Left forelimb (tissue), 1 donor: ENCODE measurements around the gene MIER2.

Experiments used
- DNase-seq: peaks from one replicate; pipeline ENCODE4 v3.0.0-alpha.2; 2018; ENCODE audit warnings: low spot score

The MIER2 gene

GRCh38 chr19:329876-330275 is 14.7 kb downstream of the MIER2 start:
- no peak for DNase-seq

- DNase-seq: no peak
Observed at GRCh38 chr19:328025-328505, 16.5 kb downstream of the MIER2 start.

- no peak for DNase-seq
Observed at GRCh38 chr19:327291-328024, 17.1 kb downstream of the MIER2 start.

- no peak for DNase-seq
Observed at GRCh38 chr19:326871-327270, 17.7 kb downstream of the MIER2 start.

DNA sequence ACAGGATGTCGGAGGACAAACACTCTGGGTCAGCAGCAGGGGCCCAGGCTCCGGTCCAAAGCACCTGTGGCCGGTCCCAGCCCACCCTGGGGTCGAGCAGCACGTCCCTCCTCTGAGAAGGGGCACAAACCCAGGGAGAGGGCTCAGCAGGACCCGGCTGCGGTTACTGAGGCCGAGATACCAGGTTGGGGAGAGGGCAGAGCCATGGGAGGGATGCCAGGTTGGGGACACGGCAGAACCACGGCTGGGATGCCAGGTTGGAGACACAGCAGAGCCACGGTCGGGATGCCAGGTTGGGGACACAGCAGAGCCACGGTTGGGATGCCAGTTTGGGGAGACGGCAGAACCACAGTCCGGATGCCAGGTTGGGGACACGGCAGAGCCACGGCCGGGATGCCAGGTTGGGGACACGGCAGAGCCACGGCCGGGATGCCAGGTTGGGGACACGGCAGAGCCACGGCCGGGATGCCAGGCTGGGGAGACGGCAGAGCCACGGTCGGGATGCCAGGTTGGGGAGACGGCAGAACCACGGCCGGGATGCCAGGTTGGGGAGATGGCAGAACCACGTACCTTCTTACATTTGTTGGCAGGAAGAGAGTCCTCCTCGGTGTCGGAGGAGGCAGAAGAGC is 18.5 kb downstream of the MIER2 start:
- no peak for DNase-seq

GRCh38 chr19:325173-325936 is 19.2 kb downstream of the MIER2 start:
- no peak for DNase-seq

DNA sequence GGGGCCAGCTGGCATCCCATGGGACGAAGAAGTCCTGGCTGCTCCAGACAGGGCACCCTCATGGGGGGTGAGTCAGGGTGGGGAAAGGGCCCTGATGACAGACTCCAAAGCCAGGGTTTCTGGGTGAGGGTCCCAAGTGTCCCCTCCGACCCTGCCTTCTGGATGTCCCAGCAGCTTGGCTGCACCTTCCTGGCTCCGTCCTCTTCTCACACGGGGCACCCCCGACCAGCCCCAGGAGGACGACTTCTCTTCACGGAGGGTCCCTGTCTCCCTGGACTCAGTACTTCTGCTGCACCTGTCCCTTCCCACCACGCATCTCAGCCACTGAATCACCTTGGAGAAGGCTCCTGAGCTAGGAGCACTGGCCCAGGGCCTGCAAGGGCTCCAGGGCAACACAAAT is 19.9 kb downstream of the MIER2 start:
- DNase-seq: no peak

GRCh38 chr19:322616-323015 is 22.0 kb downstream of the MIER2 start:
- DNase-seq: no peak

GRCh38 chr19:318509-318774 is 26.2 kb downstream of the MIER2 start:
- no peak for DNase-seq

- no peak for DNase-seq
Observed at GRCh38 chr19:317710-318508, 26.7 kb downstream of the MIER2 start.

GRCh38 chr19:315811-316210 is 28.8 kb downstream of the MIER2 start:
- no peak for DNase-seq

DNA sequence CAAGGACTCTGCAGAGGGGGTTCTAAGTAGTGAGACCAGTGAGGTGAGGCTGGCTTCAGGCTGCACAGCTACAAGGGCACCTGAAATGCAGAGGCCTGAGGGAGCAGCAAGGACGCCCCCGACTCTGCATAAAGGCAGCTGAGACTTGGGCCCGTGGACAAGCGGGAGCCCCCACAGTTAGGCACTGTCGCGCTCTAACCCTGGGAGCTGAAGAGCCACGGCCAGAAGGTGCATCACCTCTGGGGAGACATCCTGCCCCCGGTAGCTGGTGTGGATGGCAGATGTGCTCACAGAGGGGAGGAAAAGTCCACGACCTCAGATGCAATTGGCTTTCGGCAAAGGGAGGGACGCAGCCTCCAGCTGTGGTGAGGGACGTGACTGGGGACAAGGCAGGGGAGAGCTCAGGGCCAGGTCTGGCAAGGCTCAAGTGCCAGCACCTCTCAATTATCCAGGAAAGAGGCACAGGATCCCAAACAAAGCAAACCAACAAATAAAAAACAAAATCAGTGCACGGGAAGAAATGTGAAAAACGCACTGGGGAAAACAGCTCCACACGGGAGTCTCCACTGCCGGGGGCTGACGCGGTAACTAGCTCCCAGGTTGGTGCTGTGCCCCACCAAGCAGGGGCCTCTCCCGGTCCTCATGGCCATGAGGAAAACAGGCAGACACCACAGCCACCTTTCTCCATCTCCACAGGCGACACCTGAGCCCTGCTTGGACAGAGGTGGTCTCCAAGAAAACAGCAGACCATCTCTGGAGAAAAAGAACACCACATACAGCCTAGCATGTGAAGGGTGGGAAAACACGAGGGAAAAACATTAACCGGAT is 30.4 kb downstream of the MIER2 start:
- DNase-seq: no peak

DNA sequence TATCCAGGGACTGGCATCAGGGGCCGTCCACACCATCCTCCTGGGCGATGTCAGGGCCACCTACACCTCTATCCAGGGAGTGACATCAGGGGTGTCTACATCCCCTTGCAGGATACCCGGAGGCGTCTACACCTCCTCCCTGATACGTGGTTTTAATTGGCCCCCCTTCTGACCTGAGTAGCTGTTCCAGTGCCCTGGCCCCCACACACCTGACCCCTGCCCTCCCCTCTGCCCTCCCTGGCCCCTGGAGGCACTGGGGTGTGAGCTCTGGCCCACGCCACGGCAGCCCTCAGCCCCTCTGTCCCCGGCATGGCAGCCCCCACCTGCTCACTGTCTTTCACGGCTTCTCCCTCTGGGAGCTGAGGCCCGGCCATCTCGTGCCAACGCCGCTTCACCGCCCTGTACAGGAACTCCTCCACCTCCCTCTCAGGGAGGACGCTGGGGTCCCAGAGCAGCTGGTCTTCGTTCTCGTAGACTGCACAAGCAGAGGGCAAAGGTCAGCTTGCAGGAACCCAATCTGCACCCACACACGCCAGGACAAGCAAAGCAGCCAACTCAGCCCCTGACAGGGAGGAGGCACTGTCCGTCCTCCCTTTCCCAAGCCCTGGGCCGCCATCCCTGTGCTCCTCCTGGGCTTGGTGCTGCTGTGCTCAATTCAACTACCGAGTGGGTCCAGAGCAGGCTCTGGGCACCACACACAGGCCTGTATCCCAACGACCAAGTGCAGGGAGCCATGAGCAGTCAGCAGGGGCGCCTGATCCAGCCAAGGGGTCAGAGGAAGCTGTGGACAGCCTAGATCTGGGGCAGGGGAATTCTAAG is 31.2 kb downstream of the MIER2 start:
- DNase-seq: no peak

DNA sequence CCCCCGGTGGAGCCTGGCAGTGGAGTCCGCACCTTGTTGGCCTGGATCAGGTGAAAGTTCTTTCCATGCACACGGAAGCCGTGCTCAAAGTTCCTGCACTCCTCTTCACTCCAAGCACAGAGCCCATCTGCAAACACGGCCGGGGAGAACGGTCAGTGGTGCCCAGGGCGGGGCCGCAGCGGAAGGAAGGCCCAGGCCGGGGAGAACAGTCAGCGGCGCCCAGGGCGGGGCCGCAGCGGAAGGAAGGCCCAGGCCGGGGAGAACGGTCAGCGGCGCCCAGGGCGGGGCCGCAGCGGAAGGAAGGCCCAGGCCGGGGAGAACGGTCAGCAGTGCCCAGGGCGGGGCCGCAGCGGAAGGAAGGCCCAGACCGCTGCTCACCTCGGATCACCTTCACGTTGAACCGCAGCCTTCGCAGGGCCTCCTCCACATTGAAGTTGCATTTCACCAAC is 32.8 kb downstream of the MIER2 start:
- DNase-seq: no peak

- no peak for DNase-seq
Observed at GRCh38 chr19:310781-311496, 33.7 kb downstream of the MIER2 start.

DNA sequence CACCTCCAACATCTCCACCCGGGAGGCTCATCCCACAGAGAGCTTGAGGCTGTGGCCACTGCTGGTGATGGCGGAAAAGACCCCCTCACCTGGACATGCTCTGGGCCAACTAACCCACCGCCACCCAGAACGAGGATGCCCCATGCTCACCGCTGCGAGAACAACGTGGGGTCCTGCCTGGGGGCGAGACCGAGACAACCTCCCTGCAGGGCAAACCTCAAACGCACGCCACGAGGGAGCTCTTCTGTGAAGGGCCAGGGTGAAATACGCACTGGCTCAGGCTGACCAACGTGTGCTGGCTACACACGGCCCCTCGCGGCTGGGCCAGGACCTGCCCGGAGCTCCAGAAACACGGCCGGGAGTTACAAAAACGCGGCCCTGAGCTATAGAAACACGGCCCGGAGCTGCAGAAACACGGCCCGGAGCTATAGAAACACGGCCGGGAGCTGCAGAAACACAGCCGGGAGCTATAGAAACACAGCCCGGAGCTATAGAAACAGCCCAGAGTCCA is 34.4 kb downstream of the MIER2 start:
- DNase-seq: no peak

DNA sequence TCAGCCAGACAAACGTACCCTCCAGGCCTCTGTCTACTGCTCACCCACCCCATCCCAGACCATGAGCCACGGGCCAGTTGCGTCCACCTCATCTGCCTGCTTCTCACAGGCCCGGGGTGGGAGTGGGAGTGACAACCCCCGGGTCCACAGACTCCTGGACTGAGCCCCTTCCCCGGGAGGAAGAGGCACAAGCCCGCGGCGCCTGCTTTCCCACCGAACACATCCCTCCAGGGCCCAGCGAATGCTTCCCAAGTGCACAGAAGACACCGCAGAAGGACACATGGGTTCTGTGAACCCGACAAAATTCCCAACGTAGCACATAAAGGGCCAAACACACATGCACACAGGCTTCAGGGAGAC is 35.4 kb downstream of the MIER2 start:
- DNase-seq: no peak

DNA sequence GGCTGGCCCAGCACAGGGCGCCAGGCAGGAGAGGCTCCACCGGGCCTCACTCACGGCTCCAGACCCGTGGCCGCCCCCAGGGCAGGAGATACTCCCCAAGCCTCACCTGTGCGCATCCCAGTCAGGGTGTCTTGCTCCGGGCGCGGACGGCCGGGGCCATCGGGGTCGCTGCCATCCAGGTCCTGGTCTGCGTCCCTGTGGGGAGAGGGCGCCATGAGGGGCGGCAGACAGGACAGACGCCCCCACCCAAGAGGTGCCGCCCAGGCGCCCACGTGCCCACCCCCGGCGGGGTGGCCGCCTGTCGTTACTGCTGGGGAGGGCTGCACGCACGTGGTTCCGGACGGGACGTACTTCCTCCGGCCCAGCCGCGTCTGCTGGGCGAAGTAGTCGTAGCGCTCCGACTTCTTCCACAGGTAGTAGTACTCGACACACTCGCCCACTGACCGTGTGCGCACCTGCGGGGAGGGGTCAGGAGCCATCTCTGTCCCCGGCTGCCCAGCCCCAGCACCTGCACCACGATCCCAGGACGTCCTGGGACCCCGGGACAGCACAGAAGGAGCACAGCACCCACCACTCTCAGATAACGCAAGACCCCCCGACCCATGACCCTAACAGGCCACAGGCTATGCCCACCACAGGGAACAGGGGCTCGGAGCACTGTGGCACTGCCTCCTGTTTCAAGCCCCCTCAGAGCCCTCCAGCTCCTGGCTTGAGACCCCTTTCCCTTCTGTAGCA is 36.0 kb downstream of the MIER2 start:
- no peak for DNase-seq

GRCh38 chr19:307793-308420 is 36.7 kb downstream of the MIER2 start:
- no peak for DNase-seq
